GM12878 (cell line): Measurements from ENCODE around the gene ERVFRD-1. TPM values are rescaled to one million over a fixed set of nuclear protein-coding genes. Genes with fewer than 3 reads are reported as not detected.

Experiments
- ATAC-seq: fragments of 200-7000 bp; cut with Tn5 transposase; 3 replicates; pipeline ENCODE4 v1.9.1; 2020; ENCODE audit warnings: mild to moderate bottlenecking, moderate library complexity
- BruUV-seq: library from RNA; stranded (reverse); fragments of 400-500 nt; replicated peaks from 2 replicates; lab custom pipeline; 2021; lab: Mats Ljungman, UMichigan
- CTCF ChIA-PET: fragments of 300-600 bp; sonication (Branson Sonifier 250); formaldehyde crosslinking; extraction: SDS; loops from one replicate; lab custom pipeline; 2021; ENCODE audit warnings: inconsistent platforms; lab: Yijun Ruan, JAX
- POLR2A ChIA-PET: fragments of 350-600 bp; formaldehyde crosslinking; extraction: SDS; loops from one replicate; lab custom pipeline; 2021; ENCODE audit warnings: inconsistent platforms; lab: Charles Lee
- RAD21 ChIA-PET: fragments of 300-600 bp; sonication (Branson Sonifier 250); formaldehyde crosslinking; loops from one replicate; lab custom pipeline; 2023; ENCODE audit warnings: antibody characterized with exemption; ENCODE audit not compliant: unreplicated experiment; lab: Charles Lee
- SMC1A ChIA-PET: fragments of 300-600 bp; sonication (Branson Sonifier 250); formaldehyde crosslinking; loops from one replicate; lab custom pipeline; 2023; ENCODE audit not compliant: unreplicated experiment, uncharacterized antibody; lab: Charles Lee
- DNase-seq: peaks from one replicate; pipeline ENCODE4 v3.0.0-alpha.2; 2011; ENCODE audit warnings: low read depth, low spot score
- FAIRE-seq: peaks from 3 replicates; lab custom pipeline; 2011; peaks lifted over from hg19 to GRCh38; lab: Jason Lieb, UNC
- H2AFZ ChIP-seq: 2 replicates; pipeline ENCODE4 v1.6.0; 2011; ENCODE audit warnings: low read depth, low read length, control low read depth; ENCODE audit not compliant: control insufficient read depth
- H3K27ac ChIP-seq: 2 replicates; pipeline ENCODE4 v1.5.1; 2011; ENCODE audit warnings: control low read depth; ENCODE audit not compliant: control insufficient read depth, insufficient read depth
- H3K27me3 ChIP-seq, 2 experiments: replicated peaks in 1 of 2; 2 replicates each; pipeline versions ENCODE4 v1.6.0 to v1.6.1; 2011; ENCODE audit warnings: low read length in 1 of 2; ENCODE audit not compliant: control insufficient read depth in 2 of 2, insufficient read depth in 2 of 2
- H3K36me3 ChIP-seq, 2 experiments: 2 replicates each; pipeline ENCODE4 v1.5.1; 2011; ENCODE audit warnings: low read length in 1 of 2; ENCODE audit not compliant: control insufficient read depth in 2 of 2, insufficient read depth in 2 of 2
- H3K4me1 ChIP-seq: 2 replicates; pipeline ENCODE4 v1.6.1; 2011; ENCODE audit warnings: mild to moderate bottlenecking, low read length, moderate library complexity, mixed read lengths; ENCODE audit not compliant: control insufficient read depth, insufficient read depth
- H3K4me2 ChIP-seq: 2 replicates; pipeline ENCODE4 v1.6.0; 2011; ENCODE audit warnings: control low read depth; ENCODE audit not compliant: control insufficient read depth, insufficient read depth
- H3K4me3 ChIP-seq: fragments of 200-600 bp; sonication (generic); 2 replicates; pipeline ENCODE4 v1.5.1; 2016
- H3K79me2 ChIP-seq: 2 replicates; pipeline ENCODE4 v1.6.0; 2011; ENCODE audit warnings: low read length; ENCODE audit not compliant: control insufficient read depth, insufficient read depth
- H3K9ac ChIP-seq: 2 replicates; pipeline ENCODE4 v1.8.0; 2011; ENCODE audit warnings: low read length, control low read depth, mixed read lengths; ENCODE audit not compliant: control insufficient read depth, insufficient read depth
- H3K9me3 ChIP-seq: replicated peaks from 3 replicates; pipeline ENCODE4 v1.5.1; 2011; ENCODE audit warnings: mild to moderate bottlenecking, low read length; ENCODE audit not compliant: control insufficient read depth, insufficient read depth
- H4K20me1 ChIP-seq: 2 replicates; pipeline ENCODE4 v1.6.0; 2011; ENCODE audit not compliant: control insufficient read depth, insufficient read depth
- RAD51 ChIP-seq: fragments of 450-650 bp; IDR thresholded peaks from 2 replicates; pipeline ENCODE4 v1.6.1; 2016; ENCODE audit warnings: moderate library complexity, mild to moderate bottlenecking, inconsistent platforms
- STAT1 ChIP-seq: fragments of 450-650 bp; conservative IDR thresholded peaks from 2 replicates; pipeline ENCODE4 v1.6.1; 2014; ENCODE audit warnings: antibody characterized with exemption, mild to moderate bottlenecking
- WGBS: methylation state at CpG from one replicate; pipeline ENCODE4 v1.1.6; 2016; ENCODE audit warnings: low lambda C conversion rate; ENCODE audit not compliant: insufficient replicate concordance, insufficient coverage; ENCODE audit errors: missing lambda C conversion rate; 5-methylcytosine and 5-hydroxymethylcytosine counted together
- in situ Hi-C: fragments of 300-500 bp; cut with MboI; formaldehyde crosslinking; loops from 9 replicates; pipeline ENCODE4 v1.14.3; 2018; ENCODE audit warnings: mixed read lengths
- intact Hi-C: fragments of 100-400 bp; cut with micrococcal nuclease; formaldehyde crosslinking; loops from one replicate; pipeline ENCODE4 v1.14.2; 2022; ENCODE audit not compliant: unreplicated experiment
- polyA plus RNA-seq, 11 experiments: library from polyadenylated mRNA; depleted of rRNA in 4 of 11; unstranded in 6 of 11; stranded (reverse) in 5 of 11; fragments of >200 nt; fragmentation: Nextera tagmentation in 4 of 11; fragmentation: Illumina TruSeq in 1 of 11; extraction: Ambion mirVana in 4 of 11; extraction: Trizol in 1 of 11; gene quantifications; 1 replicate in 1 of 11; 2 replicates in 10 of 11; pipeline versions ENCODE4 v1.2.1 to v1.2.3, GENCODE V29; 2011 to 2016; ENCODE audit warnings: inconsistent platforms in 2 of 11, missing spikeins in 2 of 11, low read depth in 1 of 11
- total RNA-seq, 4 experiments: library from RNA; depleted of rRNA in 3 of 4; stranded (reverse); fragments of >200 nt in 3 of 4; fragmentation: Illumina TruSeq in 1 of 4; extraction: Trizol in 1 of 4; gene quantifications; 2 replicates each; pipeline versions ENCODE4 v1.2.1 to v1.2.3, GENCODE V29; 2013 to 2021

Gene ERVFRD-1
- total and polyA plus RNA-seq, 10 of the 15 experiments (the other 5 are each of a cell fraction or from before 2014, with no cell fraction given), result 0.03 to 0.11 (median 0.07) TPM; not detected in 7

DNA sequence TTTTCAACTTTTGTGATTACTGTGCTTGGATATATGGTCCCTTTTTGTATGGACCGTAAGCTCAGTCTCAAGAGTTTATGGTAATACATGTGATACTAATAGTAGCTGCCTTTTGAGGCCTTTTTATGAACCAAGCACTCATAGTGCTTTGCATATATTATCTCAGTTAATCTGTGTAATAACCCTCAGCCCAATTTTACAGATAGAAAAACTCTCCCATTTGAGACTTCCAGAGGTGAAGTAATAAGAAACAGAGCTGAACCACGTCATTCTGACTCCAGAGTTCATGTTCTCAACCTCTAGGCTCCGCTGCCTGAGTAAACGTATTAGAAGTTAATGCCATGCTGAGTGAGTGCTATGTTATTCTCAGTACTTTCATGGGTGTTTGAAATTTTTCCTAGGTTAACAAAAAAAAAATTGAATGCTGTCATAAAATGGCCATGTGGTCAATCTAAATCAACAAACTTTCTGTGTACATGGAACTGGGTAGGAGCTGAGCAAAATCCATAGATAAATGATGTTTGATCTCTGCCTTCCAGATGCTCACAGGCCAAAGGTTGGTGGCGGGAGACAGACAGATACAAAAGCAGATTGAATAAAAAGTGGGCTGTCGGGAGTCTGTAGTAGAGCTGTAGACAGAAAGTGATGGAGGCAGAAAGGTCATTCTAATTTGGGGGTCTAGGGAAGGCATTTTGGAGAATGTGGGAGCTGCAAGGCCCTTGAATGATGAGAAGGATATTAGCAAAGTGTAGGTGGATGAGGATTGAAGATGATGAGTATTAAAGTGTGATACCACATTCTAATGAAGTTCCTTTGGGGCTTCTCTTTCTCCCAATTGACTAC lies 44.8 kb downstream of the ERVFRD-1 start:
- Histone ChIP-seq H2AFZ (no peak overlapping the region), H4K20me1 (no peaks in the 10 kb centered on the region), H3K36me3 (no peaks in the 10 kb centered on the region), H3K4me2 (no peak overlapping the region), H3K27me3 (no peaks in the 10 kb centered on the region), H3K79me2 (no peaks in the 10 kb centered on the region), H3K9me3 (no peaks in the 10 kb centered on the region), H3K4me3 (no peak overlapping the region), H3K9ac (no peak overlapping the region), H3K4me1 (no peaks in the 10 kb centered on the region), H3K27ac (no peak overlapping the region)
- WGBS, result 42% methylated on average over 6 of the region's 6 CpGs
- RAD21 ChIA-PET, result interaction anchor here (0.8 to 5.6 kb wide), 6 partner anchors 87 to 588 kb away, joined by 3 to 28 read pairs (median 5); no protein-coding TSS in a partner anchor
- CTCF ChIA-PET, result interaction anchor here (0.6 to 3.4 kb wide), 15 partner anchors 8 to 587 kb away, joined by 3 to 30 read pairs (median 4); no protein-coding TSS in a partner anchor
- intact Hi-C loops, result loop anchor here (5.0 kb wide), 1 partner anchor 589 kb away; no protein-coding TSS in a partner anchor
- SMC1A ChIA-PET, result interaction anchor here (0.7 to 4.9 kb wide), 9 partner anchors 8 to 429 kb away, joined by 3 to 36 read pairs (median 5); no protein-coding TSS in a partner anchor
- BruUV-seq, result no TSS peak
- FAIRE-seq (no peak), ATAC-seq (no peak), DNase-seq (no peak)
- in situ Hi-C loops, result loop anchor here (5.0 to 10.0 kb wide), 2 partner anchors 109 to 592 kb away; no protein-coding TSS in a partner anchor
- POLR2A ChIA-PET, result interaction anchor here (0.6 kb wide), 1 partner anchor 357 kb away, joined by 3 read pairs; no protein-coding TSS in a partner anchor
- TF ChIP-seq RAD51 (no peak), STAT1 (no peak)
